SK-MEL-5 (cell line): ENCODE data around the gene MAGED1. TPM values are rescaled to one million over a fixed set of nuclear protein-coding genes. Genes with fewer than 3 reads are reported as not detected.
A peak's percentile ranks its signal among the peaks of the same experiment; 100 is the strongest.

ENCODE experiments used
- DNase-seq: peaks from one replicate; pipeline ENCODE4 v3.0.0-alpha.2; 2016; ENCODE audit warnings: low read depth, low spot score
- in situ Hi-C: cut with HindIII; loops from 2 replicates; pipeline ENCODE4 v1.10.0; 2016; ENCODE audit warnings: low sequenced_read_pairs, high pct_unique_total_duplicates, low pct_unique_long_range_greater_than_20kb
- polyA plus RNA-seq, 2 experiments: library from polyadenylated mRNA; depleted of rRNA; stranded (reverse); fragments of >200 nt; gene quantifications; 2 replicates each; pipeline ENCODE4 v1.2.3, GENCODE V29; 2015
- total RNA-seq: library from RNA; depleted of rRNA; stranded (reverse); fragments of >200 nt; shearing (Covaris generic); gene quantifications from 2 replicates; pipeline ENCODE4 v1.2.3, GENCODE V29; 2014; rRNA removed

The MAGED1 gene
- 115 and 129 TPM in 2 replicates for total RNA-seq
- polyA plus RNA-seq (2015; cell fraction: cytosol; rRNA removed) = 196 and 232 TPM in 2 replicates
- polyA plus RNA-seq (2015; cell fraction: nucleus; rRNA removed) = 82.9 and 102 TPM in 2 replicates

DNA sequence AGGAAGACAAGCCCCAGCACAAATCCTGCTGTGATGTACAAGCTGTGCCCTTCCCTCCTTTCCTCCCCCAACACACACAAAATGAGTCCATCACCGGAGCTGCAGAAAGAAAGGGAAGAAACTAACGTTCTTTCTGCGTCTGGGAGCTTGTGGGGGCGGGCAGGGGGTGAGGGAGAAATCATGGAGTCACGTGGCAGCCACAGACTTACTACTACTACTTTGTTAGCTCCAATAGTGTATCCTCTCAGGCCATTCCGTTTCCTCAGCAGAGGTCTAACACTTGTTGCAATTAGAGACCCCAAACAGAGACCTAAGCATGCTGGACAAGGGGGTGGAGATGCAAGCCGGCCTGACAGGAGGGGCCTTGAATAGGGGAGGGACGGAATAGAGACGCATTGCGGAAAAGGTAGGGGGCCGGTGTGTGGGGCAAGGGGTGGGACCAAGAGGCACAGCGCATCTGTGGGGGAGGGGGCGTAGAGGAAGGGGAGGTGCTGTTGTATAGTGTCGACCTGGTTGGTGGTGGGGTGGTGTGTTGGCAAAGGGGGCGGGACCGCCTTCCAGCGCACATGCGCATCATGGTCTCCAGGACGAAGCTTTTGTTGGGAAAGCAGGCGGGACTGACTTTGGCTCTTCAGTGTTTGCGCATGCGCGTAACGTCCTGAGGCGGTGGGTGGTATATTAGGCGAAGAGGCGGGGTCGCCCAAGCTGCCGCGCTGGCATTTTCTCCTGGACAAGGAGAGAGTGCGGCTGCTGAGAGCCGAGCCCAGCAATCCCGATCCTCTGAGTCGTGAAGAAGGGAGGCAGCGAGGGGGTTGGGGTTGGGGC, at the start of gene MAGED1:
TSS of gene MAGED1 (plus strand) at position 703 of the 825 bp plus-strand sequence. CDS start 682 bp downstream, outside the sequence.
- in situ Hi-C loops = no loop called here

GRCh38 chrX:51847463-51847862, 46.0 kb upstream of the MAGED1 start:
- in situ Hi-C loops = no loop called here
- DNase-seq = no peak

More for the DNA sequence above, at the start of gene MAGED1:
- peak; percentile 95 for DNase-seq

GRCh38 chrX:51851507-51852085, 41.8 kb upstream of the MAGED1 start:
- DNase-seq = no peak
- in situ Hi-C loops = no loop called here

- in situ Hi-C loops = no loop called here
- no peak for DNase-seq
Measured at GRCh38 chrX:51852096-51852495, 41.3 kb upstream of the MAGED1 start.

DNA sequence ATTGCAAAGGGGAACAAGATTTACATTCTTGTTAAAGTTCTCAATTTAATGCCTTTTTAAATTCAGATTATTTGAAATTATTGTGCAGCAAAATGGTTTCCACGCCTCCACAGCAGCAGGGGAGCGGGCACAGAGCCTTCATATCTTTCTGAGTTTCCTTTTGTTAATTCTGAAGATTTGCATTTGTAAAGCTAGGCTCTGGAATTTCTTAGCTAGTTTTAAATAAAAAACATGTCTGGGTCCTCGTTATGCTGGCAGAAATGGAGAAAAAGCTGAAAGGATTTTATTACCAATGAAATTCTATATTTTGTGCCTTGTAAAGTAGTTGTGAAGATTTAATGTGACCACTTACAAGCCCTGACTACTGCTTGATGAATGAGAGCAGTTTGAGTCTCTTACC, 40.8 kb upstream of the MAGED1 start:
- in situ Hi-C loops = no loop called here
- no peak for DNase-seq

DNA sequence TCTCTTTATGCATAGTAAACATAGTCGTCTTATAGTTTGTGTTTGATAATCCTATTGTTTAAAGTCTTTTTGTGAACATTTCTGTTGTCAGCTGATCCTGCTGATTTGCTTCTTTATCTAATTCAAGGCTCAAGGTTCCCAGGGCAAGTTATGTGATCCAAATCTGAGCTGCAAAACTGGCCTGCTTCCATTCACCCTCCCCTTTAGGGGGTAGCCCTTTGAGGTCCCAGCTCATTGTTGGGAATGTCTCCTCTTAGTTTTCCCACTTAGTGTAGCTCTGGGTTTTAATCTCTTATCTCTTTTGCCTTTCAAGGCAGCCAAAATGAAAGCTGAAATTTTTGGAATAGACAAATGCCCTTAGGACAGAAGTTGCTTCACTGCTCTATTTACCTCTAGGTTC, 40.2 kb upstream of the MAGED1 start:
- no peak for DNase-seq
- in situ Hi-C loops = no loop called here

GRCh38 chrX:51855698-51856097, 37.7 kb upstream of the MAGED1 start:
- in situ Hi-C loops = no loop called here
- no peak for DNase-seq

- no peak for DNase-seq
- in situ Hi-C loops = no loop called here
Measured at GRCh38 chrX:51857159-51857733, 36.2 kb upstream of the MAGED1 start.

DNA sequence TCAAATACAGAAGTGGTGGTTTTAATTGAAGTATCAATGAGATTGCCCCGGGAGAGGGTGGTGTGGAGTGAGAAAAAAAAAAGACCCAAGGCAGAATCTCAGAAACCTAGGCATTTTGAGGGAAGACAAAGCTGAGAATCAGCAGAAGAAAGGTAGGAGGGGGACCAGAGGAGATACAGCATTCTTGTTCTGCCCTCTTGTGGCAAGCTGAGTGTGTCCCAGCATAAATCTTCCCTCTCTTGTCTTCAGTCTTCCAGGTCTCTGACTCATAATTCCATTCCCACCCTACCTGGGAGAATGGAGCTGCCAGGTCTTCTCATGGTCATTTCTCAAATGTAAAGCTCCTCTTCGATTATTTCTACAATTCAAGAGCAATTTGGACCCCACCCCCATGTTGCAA, 32.7 kb upstream of the MAGED1 start:
- DNase-seq = peak; percentile 56

GRCh38 chrX:51862920-51863319, 30.5 kb upstream of the MAGED1 start:
- in situ Hi-C loops = no loop called here
- DNase-seq = no peak

More for the DNA sequence above, 32.7 kb upstream of the MAGED1 start:
- in situ Hi-C loops = no loop called here

DNA sequence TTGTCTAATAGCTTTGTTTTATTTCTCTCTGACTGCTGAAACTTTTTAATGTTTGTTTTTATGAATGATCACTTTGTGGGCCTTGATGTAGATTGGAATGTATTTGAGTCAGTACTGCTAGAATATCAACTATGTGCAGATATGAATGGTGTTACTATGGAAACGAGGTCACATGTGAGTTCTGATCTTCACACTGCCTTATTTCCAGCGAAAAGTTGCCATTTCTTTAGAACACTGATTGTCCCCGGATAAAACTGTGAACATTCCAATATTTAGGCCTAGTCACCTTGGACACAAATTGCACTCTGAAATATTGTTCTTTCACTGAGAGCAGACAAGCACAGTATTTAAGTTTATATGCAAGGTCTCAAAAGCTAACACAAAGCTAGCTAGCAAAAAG, 27.2 kb upstream of the MAGED1 start:
- no peak for DNase-seq
- in situ Hi-C loops = no loop called here

GRCh38 chrX:51867626-51868025, 25.8 kb upstream of the MAGED1 start:
- no peak for DNase-seq
- in situ Hi-C loops = no loop called here

GRCh38 chrX:51870354-51870753, 23.1 kb upstream of the MAGED1 start:
- in situ Hi-C loops = no loop called here
- no peak for DNase-seq

DNA sequence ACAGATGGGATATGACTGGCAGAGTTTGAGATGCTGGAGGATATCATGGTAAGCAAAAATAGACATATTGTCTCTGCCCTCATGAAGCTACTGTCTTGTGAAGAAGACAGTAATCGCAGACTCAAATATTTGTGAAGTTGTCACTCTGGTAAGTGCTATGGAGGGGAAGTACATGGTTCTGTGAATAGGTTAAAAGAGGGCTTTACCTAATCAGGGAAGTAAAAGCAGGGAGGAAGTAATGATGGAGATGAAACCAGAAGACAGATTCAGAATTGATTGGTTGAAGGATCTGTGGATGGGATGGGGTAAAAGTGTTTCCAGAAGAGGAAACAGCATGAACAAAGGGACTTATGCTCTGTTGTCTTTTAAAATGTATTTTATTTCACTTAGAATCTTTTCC, 19.3 kb upstream of the MAGED1 start:
- DNase-seq = no peak
- in situ Hi-C loops = no loop called here

DNA sequence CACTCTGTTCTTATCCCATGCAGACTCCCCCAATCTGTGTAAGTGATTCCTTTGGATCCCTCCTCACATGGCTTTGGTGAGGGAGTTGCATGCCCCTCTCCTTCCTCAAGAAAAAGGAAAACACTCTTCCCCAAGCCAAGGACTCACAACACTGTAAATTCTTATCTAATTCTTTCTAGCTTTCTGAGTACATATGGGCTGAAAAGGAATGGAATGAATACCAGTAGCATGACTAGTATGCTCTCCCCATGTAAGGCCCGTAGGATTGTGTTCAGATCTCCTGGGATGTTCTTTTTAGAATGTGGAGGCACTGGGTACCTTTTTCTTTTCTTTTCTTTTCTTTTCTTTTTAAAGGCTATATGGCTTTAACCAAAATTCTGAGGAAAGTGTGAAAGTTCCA, 17.0 kb upstream of the MAGED1 start:
- no peak for DNase-seq
- in situ Hi-C loops = no loop called here

GRCh38 chrX:51878056-51878455, 15.4 kb upstream of the MAGED1 start:
- no peak for DNase-seq
- in situ Hi-C loops = no loop called here

DNA sequence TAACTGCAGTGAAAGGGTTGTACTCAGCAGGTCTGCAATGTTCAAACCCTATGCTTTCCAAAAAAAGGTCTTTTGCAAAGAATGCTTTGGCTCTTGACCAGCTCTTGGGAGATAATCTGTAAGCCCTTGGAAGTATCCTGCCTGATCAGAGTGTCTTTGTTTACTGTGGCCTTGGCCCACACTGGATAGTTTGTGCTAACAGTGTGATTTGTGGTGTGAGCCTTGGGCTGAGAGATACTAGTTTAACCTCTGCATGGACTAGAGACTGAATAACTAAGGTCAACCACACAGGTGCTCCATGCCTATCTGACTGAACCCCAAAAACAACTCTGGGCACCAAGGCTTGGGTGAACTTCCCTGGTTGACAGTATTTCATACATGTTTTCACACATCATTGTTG, 3.6 kb upstream of the MAGED1 start:
- in situ Hi-C loops = no loop called here

DNA sequence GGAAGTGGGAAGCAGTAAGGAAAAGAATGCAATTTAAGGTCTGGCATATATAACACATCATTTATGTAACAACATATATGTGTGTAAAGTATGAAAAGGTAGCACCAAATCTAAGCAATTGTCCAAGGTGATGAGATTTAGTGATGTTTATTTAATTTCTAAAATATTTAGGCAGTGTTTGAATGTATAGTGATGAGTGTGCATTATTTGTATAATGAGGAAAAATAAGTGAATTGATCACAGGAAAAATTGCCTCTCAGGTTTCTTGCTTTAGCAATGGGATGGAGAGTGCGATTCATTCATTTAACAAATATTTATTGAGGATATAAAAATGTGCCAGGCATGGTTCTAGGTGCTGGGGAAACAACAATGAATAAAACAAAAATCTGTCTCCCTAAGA, 2.2 kb upstream of the MAGED1 start:
- in situ Hi-C loops = no loop called here
- DNase-seq = no peak

More for the DNA sequence above, 3.6 kb upstream of the MAGED1 start:
- DNase-seq = peak; percentile 28
